22Rv1 (cell line): ENCODE measurements around the gene NRXN3.

Source experiments
- CTCF ChIP-seq: fragments of 450-650 bp; IDR thresholded peaks from 2 replicates; pipeline ENCODE4 v1.5.1; 2017; ENCODE audit warnings: mild to moderate bottlenecking
- ZFX ChIP-seq: fragments of 450-650 bp; IDR thresholded peaks from 2 replicates; pipeline ENCODE4 v1.6.1; 2017; ENCODE audit warnings: antibody characterized with exemption, borderline replicate concordance

- TF ChIP-seq CTCF, result no peak
- TF ChIP-seq ZFX, result no peak
Observed at GRCh38 chr14:79598339-79598738, 1428.2 kb downstream of the NRXN3 start.
